ENCODE measurements around the gene MTREX.

Gene MTREX

DNA sequence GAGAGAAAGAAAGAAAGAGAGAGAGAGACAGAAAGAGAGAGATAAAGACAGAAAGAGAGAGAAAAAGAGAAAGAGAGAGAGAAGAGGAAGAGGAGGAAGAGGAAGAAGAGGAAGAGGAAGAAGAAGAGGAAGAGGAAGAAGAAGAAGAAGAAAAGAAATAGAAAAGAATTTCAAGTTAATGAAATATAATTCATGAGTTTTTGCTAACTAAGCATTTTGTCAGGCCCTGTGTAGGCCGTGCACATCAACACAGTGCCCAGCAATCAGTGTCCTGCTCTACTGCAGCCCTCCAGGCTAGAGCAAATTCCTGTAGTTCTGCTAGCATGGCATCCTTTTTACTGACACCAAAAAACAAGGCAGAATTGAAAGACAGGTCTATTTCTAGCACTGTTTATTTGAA, 164.9 kb downstream of the MTREX start:
- no peak for DNase-seq (ENCODE audit: low spot score)

All from Ammon's horn (tissue), 1 donor.